ENCODE measurements around the gene DDX43. TPM values are rescaled to one million over a fixed set of nuclear protein-coding genes. Genes with fewer than 3 reads are reported as not detected.

Gene DDX43
- total RNA-seq (2022) (not detected in 2 replicates), Bru-seq, nascent RNA (percentile 8 among the genes with signal in this experiment), BruChase-seq, experiment 1, labeled RNA remaining after a 6-hour chase (not detected), BruChase-seq, experiment 2, labeled RNA remaining after a 2-hour chase (percentile 7 among the genes with signal in this experiment)
- long read RNA-seq: 0 reads

GRCh38 chr6:73394577-73395354 lies at the start of gene DDX43:
DDX43 (plus strand) TSS chr6:73394828; CDS start chr6:73394906, 78 bp downstream.
- H3K9me3 Mint-ChIP-seq (ENCODE audit: unreplicated experiment): no peaks in the 10 kb centered on the region
- TF ChIP-seq CTCF (IDR thresholded peaks at IDR 0.05; ENCODE audit: unreplicated experiment): no peak
- ChIA-PET CTCF (no interaction called here), POLR2A (no interaction called here)
- DNase-seq (ENCODE audit: unreplicated experiment): no peak
- H3K4me1 Mint-ChIP-seq (ENCODE audit: insufficient read depth, unreplicated experiment): no peaks in the 10 kb centered on the region
- H3K36me3 Mint-ChIP-seq (ENCODE audit: insufficient read depth, unreplicated experiment): no peaks in the 10 kb centered on the region
- H3K4me3 Mint-ChIP-seq (ENCODE audit: unreplicated experiment): no peak within 1 kb of the TSS
- H3K27me3 Mint-ChIP-seq (ENCODE audit: insufficient read depth, unreplicated experiment): no peaks in the 10 kb centered on the region
- no TSS peak for BruUV-seq (replicated peaks)
- intact Hi-C loops (cut with micrococcal nuclease): no loop called here
- no peak within 1 kb of the TSS for H3K27ac Mint-ChIP-seq (ENCODE audit: low read depth, unreplicated experiment)

- H3K4me3 Mint-ChIP-seq (ENCODE audit: unreplicated experiment): no peak overlapping the region
- no peaks in the 10 kb centered on the region for H3K9me3 Mint-ChIP-seq (ENCODE audit: unreplicated experiment)
- no peak overlapping the region for H3K27ac Mint-ChIP-seq (ENCODE audit: low read depth, unreplicated experiment)
- TF ChIP-seq CTCF (IDR thresholded peaks at IDR 0.05; ENCODE audit: unreplicated experiment): no peak
- DNase-seq (ENCODE audit: unreplicated experiment): no peak
- no peaks in the 10 kb centered on the region for H3K4me1 Mint-ChIP-seq (ENCODE audit: insufficient read depth, unreplicated experiment)
- no TSS peak for BruUV-seq (replicated peaks)
- H3K27me3 Mint-ChIP-seq (ENCODE audit: insufficient read depth, unreplicated experiment): peaks cover 11% of the 10 kb centered on the region
- intact Hi-C loops (cut with micrococcal nuclease): no loop called here
- no peaks in the 10 kb centered on the region for H3K36me3 Mint-ChIP-seq (ENCODE audit: insufficient read depth, unreplicated experiment)
- ChIA-PET POLR2A (no interaction called here), CTCF (interaction anchor here (0.9 kb wide), 1 partner anchor 22 kb away, joined by 8 read pairs; no protein-coding TSS in a partner anchor)
Measured at GRCh38 chr6:73348550-73349204, 46.0 kb upstream of the DDX43 start.

- Mint-ChIP-seq H3K27me3 (ENCODE audit: insufficient read depth, unreplicated experiment) (peaks cover 11% of the 10 kb centered on the region), H3K4me3 (ENCODE audit: unreplicated experiment) (no peak overlapping the region), H3K36me3 (ENCODE audit: insufficient read depth, unreplicated experiment) (no peaks in the 10 kb centered on the region), H3K9me3 (ENCODE audit: unreplicated experiment) (no peaks in the 10 kb centered on the region), H3K4me1 (ENCODE audit: insufficient read depth, unreplicated experiment) (no peaks in the 10 kb centered on the region), H3K27ac (ENCODE audit: low read depth, unreplicated experiment) (no peak overlapping the region)
- ChIA-PET CTCF (interaction anchor here (0.6 to 0.9 kb wide), 2 partner anchors 22 to 40 kb away, joined by 3 to 8 read pairs; no protein-coding TSS in a partner anchor), POLR2A (no interaction called here)
- no TSS peak for BruUV-seq (replicated peaks)
- no peak for TF ChIP-seq CTCF (IDR thresholded peaks at IDR 0.05; ENCODE audit: unreplicated experiment)
- no peak for DNase-seq (ENCODE audit: unreplicated experiment)
- intact Hi-C loops (cut with micrococcal nuclease): no loop called here
Measured at GRCh38 chr6:73349311-73349710, 45.3 kb upstream of the DDX43 start.
